G401 (cell line): ENCODE data around the gene TIMM13. TPM values are rescaled to one million over a fixed set of nuclear protein-coding genes. Genes with fewer than 3 reads are reported as not detected.
"Not testable (repeated sequence)": the region's sequence is repeated elsewhere in the genome, so short reads cannot be mapped to it uniquely, and the experiment has no call there.

ENCODE experiments used
- DNase-seq: peaks from one replicate; pipeline ENCODE4 v3.0.0-alpha.2; 2015; ENCODE audit warnings: low spot score
- in situ Hi-C: cut with HindIII; loops from 2 replicates; pipeline ENCODE4 v1.10.0; 2016; ENCODE audit warnings: low sequenced_read_pairs, mixed read lengths
- total RNA-seq: library from RNA; depleted of rRNA; stranded (reverse); fragments of >200 nt; shearing (Covaris generic); gene quantifications from 2 replicates; pipeline ENCODE4 v1.2.3, GENCODE V29; 2014

Gene TIMM13
- total RNA-seq, 1 experiment from 2014 or later, result 79.4 TPM

DNA sequence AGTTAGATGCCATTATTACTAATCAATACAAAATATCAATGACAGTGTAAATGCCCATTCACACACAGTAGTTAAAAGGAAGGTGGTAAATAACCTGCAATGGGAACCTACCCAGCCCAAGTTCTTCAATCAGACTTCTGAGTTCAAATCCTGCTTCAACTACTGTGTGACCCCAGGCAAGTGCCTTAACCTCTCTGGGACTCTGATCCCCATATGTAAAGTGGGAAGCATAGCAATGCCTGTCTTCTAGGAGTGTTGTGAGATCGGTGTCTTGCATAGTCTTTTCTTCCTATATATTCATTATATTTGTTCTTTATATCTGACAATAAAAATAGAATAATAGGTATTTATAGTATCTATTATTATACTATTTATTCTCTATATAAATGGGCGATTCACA is 6.9 kb downstream of the TIMM13 start:
- DNase-seq, result no peak
- in situ Hi-C loops, result no loop called here

DNA sequence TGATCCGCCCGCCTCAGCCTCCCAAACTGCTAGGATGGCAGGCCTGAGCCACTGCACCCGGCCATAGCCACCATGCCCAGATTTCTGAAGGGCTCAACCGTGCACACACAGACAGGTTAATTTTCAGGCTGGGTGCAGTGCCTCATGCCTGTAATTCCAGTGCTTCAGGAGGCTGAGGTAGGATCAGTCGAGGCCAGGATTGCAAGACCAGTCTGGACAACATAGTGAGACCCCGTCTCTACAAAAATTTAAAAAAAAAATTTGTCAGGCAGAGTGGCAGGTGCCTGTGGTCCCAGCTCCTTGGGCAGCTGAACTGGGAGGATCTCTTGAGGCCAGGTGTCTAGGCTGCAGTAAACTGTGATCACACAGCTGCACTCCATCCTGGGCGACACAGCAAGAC is 7.6 kb downstream of the TIMM13 start:
- no peak for DNase-seq
- in situ Hi-C loops, result no loop called here

DNA sequence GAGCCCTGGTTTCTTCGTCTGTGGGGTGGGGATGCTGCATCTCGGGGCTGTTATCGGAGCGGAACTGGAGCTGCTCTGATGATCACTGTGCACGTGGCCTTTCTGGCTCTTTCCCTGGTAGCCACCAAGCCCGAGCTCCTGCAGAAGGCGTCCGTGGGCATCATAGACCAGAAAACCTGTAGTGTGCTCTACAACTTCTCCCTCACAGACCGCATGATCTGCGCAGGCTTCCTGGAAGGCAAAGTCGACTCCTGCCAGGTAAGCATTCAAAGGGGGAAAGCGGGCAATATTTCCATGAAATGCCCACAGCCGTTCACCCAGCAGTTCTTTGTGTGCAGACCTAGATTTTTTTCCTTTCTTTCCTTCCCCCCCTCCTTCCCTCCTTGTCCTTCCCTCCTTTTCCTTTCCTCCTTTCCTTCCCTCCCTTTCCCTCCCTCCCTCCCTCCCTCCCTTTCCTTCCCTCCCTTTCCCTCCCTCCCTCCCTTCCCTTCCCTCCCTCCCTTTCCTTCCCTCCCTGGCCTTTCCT is 9.4 kb downstream of the TIMM13 start:
- no peak for DNase-seq
- in situ Hi-C loops, result no loop called here

DNA sequence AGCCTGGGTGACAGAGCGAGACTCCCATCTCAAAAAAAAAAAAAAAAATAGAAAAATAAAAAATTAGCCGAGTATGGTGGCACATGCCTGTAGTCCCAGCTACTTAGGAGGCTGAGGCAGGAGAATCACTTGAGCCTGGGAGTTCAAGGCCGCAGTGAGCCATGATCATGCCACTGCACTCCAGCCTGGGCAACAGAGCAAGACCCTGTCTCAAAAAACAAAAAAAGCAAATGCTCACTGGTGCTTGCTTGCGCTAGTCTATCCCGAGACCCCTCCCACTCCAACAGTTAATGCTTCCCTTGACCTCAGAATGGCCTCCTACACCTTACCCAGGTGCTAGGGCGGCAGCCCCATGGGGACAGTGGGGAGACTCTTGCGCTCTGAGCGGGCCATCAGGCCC is 9.9 kb downstream of the TIMM13 start:
- in situ Hi-C loops, DNase-seq: not testable (repeated sequence)

- in situ Hi-C loops, result no loop called here
- no peak for DNase-seq
Observed at GRCh38 chr19:2416321-2417097, 10.9 kb downstream of the TIMM13 start.

DNA sequence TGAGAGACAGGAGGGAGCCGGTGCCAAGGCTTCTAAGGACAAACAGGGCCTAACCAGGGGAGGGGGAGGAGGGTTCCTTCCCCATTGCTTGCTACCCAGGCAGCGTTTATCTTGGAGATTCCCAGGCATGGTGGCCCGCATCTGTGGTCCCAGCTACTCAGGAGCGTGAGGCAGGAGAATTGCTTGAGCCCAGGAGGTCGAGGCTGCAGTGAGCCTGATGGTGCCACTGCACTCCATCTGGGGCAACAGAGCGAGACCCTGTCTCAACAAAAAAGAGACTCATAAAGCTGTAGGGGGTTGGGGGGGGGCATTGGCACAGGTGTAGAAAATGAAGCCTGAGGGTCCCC is 11.4 kb downstream of the TIMM13 start:
- no peak for DNase-seq
- in situ Hi-C loops, result no loop called here

- in situ Hi-C loops, result no loop called here
- DNase-seq, result no peak
Observed at GRCh38 chr19:2415281-2415972, 12.0 kb downstream of the TIMM13 start.

GRCh38 chr19:2413629-2414028 is 13.8 kb downstream of the TIMM13 start:
- no peak for DNase-seq
- in situ Hi-C loops, result loop anchor here (5.0 kb wide), 1 partner anchor 86 kb away; the partner anchor contains the start of genes LSM7 and SPPL2B

DNA sequence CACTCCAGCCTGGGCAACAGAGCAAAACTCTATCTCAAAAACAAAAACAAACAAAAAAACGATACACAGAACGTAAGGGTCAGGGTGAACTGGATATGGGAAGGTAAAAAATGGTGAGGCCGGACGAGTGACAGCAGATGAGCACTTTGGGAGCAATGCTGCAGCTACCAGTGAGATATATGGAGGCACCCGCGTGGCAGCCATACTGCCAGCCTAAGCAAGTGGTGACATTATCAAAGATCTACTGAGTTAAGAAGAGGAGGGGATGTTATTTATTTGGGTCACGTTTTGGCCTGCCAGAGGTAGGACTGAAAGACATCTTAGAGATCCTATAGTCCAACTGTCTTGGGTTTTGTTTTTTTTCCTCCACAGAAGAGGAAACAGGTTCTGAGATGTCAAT is 14.2 kb downstream of the TIMM13 start:
- no peak for DNase-seq
- in situ Hi-C loops, result loop anchor here (5.0 kb wide), 1 partner anchor 86 kb away; the partner anchor contains the start of genes LSM7 and SPPL2B

DNA sequence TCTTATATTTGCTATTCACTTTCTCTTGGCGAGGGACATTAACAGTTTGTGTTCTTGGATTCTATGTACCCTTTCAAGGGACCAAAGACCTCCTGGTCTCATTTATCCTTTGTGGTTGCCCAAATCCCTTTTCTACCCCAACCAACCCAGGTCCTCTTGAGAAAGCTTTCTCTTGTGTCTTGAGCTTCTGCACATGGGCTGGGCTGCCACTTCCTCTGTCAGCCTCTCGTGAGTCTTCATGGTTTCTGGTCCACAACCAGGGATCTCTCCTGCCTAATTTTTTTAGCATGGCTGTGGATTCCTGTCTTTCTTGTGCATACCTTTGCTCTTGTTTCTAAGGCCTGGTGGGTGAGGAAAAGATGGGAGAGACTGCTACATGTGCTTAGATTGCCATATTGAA is 14.9 kb downstream of the TIMM13 start:
- in situ Hi-C loops, result loop anchor here (5.0 kb wide), 1 partner anchor 85 kb away; the partner anchor contains the start of genes LSM7 and SPPL2B

GRCh38 chr19:2411709-2412108 is 15.7 kb downstream of the TIMM13 start:
- no peak for DNase-seq
- in situ Hi-C loops, result loop anchor here (5.0 kb wide), 1 partner anchor 84 kb away; the partner anchor contains the start of genes LSM7 and SPPL2B

More for the DNA sequence above, 14.9 kb downstream of the TIMM13 start:
- DNase-seq, result no peak

DNA sequence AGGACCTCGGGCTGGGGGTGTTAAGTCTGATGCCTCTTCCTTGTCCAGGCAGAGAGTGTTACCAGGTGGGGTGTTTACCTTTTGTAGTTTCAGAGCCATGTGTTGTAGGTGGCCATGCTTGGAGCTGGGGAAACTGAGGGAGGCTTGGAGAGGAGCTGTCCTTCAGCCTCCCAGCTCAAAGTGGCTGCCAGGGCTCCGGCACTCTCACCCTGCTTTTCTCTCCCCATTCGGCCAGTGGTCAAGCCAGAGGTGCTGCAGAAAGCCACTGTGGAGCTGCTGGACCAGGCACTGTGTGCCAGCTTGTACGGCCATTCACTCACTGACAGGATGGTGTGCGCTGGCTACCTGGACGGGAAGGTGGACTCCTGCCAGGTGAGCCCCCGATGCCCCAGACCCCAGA is 17.4 kb downstream of the TIMM13 start:
- no peak for DNase-seq
- in situ Hi-C loops, result loop anchor here (5.0 kb wide), 1 partner anchor 83 kb away; the partner anchor contains the start of genes LSM7 and SPPL2B

DNA sequence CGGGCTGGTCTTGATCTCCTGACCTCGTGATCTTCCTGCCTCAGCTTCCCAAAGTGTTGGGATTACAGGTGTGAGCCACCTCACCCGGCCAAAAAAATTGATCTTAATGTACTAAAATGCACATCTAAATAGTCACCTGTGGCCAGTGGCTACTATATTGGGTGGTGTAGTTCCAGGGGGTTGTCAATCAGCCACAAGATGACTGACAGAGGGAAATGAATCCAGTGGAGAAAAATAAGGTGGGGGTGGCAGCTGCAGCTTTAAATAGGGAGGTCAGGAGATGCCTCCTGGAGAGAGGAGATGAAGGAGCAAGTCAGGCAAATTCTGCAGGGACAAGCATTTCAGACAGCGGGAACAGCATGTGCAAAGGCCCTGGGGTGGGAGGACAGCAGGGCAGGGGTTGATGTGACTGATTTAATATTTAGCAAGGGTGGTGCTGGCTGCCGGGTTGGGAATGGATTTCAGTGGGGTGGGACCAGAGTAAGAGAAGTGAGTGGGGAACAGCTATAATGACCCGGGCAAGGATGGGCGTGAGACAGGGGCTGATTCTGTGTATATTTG is 18.0 kb downstream of the TIMM13 start:
- DNase-seq, result no peak
- in situ Hi-C loops, result no loop called here

DNA sequence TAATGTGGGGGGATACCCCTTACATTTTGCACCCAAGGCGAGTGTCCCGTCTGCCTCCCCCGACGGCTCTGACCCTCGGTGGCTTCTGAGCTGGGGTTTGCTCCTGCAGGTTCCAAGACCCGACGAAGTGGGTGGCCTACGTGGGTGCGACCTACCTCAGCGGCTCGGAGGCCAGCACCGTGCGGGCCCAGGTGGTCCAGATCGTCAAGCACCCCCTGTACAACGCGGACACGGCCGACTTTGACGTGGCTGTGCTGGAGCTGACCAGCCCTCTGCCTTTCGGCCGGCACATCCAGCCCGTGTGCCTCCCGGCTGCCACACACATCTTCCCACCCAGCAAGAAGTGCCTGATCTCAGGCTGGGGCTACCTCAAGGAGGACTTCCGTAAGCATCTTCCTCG is 19.1 kb downstream of the TIMM13 start:
- in situ Hi-C loops, result no loop called here
- DNase-seq, result no peak

DNA sequence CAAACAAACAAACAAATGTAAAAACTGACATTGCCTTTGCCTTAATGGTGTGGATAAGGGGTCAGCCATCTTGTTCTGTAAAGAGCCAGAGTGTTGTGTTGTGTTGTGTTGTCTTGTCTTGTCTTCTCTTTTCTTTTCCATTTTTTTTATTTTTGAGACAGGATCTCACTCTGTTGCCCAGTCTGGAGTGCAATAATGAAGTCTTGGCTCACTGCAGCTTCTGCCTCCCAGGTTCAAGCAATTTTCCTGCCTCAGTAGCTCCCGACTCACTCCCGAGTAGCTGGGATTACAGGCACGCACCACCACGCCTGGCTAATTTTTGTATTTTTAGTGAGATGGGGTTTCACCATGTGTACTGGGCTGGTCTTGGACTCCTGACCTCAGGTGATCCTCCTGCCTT is 27.8 kb downstream of the TIMM13 start:
- in situ Hi-C loops, result no loop called here

GRCh38 chr19:2398735-2399305 is 28.6 kb downstream of the TIMM13 start:
- no peak for DNase-seq
- in situ Hi-C loops, result no loop called here

More for the DNA sequence above, 27.8 kb downstream of the TIMM13 start:
- DNase-seq, result no peak

DNA sequence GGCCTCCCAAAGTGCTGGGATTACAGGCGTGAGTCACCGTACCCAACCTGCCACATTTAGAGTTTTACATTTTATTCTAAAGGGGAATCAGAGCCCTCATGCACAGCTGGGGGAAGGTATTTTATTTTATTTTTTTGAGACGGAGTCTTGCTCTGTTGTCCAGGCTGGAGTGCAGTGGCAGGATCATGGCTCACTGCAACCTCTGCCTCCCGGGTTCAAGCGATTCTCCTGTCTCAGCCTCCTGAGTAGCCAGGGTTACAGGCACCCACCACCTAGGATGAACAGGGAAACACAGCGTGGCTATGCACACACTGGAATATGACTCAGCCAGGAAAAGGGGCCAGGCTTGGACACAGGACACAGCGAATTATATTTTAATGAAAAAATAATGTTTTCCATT is 30.2 kb downstream of the TIMM13 start:
- DNase-seq, in situ Hi-C loops: not testable (repeated sequence)

- in situ Hi-C loops, result not testable (repeated sequence)
Observed at GRCh38 chr19:2395293-2395829, 32.0 kb downstream of the TIMM13 start.

More at GRCh38 chr19:2395293-2395829, 32.0 kb downstream of the TIMM13 start:
- not testable (repeated sequence) for DNase-seq
